IPS DF 6.9 (cell line): Measurements from ENCODE around the gene CTNNA3.
"Not testable (repeated sequence)": the region's sequence is repeated elsewhere in the genome, so short reads cannot be mapped to it uniquely, and the experiment has no call there.

Experiments used
- DNase-seq: peaks from one replicate; pipeline ENCODE4 v3.0.0-alpha.2; 2013; ENCODE audit warnings: low read depth, low spot score
- H3K27ac ChIP-seq: one replicate; pipeline ENCODE4 v1.5.1; 2013; ENCODE audit warnings: low read length, control low read depth
- H3K27me3 ChIP-seq: 2 replicates; pipeline ENCODE4 v1.6.1; 2013; ENCODE audit warnings: mild to moderate bottlenecking, low read length; ENCODE audit not compliant: control insufficient read depth, insufficient read depth
- H3K36me3 ChIP-seq: 2 replicates; pipeline ENCODE4 v1.6.1; 2013; ENCODE audit warnings: low read length; ENCODE audit not compliant: control insufficient read depth, insufficient read depth
- H3K4me1 ChIP-seq: 2 replicates; pipeline ENCODE4 v1.6.1; 2013; ENCODE audit warnings: low read length; ENCODE audit not compliant: control insufficient read depth, insufficient read depth
- H3K4me3 ChIP-seq: 2 replicates; pipeline ENCODE4 v1.5.1; 2013; ENCODE audit warnings: mild to moderate bottlenecking, low read length
- H3K9me3 ChIP-seq: 2 replicates; pipeline ENCODE4 v1.6.1; 2013; ENCODE audit warnings: low read length, inconsistent platforms; ENCODE audit not compliant: control insufficient read depth, insufficient read depth
- WGBS: extraction: QIAGEN DNeasy Blood & Tissue Kit; methylation state at CpG from one replicate; pipeline ENCODE4 v1.1.7; 2013; ENCODE audit warnings: mixed read lengths, missing lambda C conversion rate; ENCODE audit not compliant: insufficient read length, insufficient coverage; 5-methylcytosine and 5-hydroxymethylcytosine counted together

CTNNA3 gene

GRCh38 chr10:67696029-67696428 is at the start of gene CTNNA3:
Gene CTNNA3, minus strand, starts transcription at chr10:67696195.
- no peak for DNase-seq

GRCh38 chr10:67735430-67735829 is 39.4 kb upstream of the CTNNA3 start:
- no peak overlapping the region for H3K27ac ChIP-seq
- H3K4me1 ChIP-seq: no peaks in the 10 kb centered on the region
- H3K9me3 ChIP-seq: no peaks in the 10 kb centered on the region
- no peaks in the 10 kb centered on the region for H3K36me3 ChIP-seq
- H3K27me3 ChIP-seq: no peaks in the 10 kb centered on the region
- no peak overlapping the region for H3K4me3 ChIP-seq
- WGBS: no CpG with 5 or more reads among the region's 4 CpGs
- DNase-seq: no peak

More at GRCh38 chr10:67696029-67696428, at the start of gene CTNNA3:
- no peaks in the 10 kb centered on the region for H3K27me3 ChIP-seq
- no CpG with 5 or more reads among the region's 6 CpGs for WGBS
- H3K4me1 ChIP-seq: no peaks in the 10 kb centered on the region
- H3K27ac ChIP-seq: no peak within 1 kb of the TSS
- H3K9me3 ChIP-seq: no peaks in the 10 kb centered on the region
- H3K36me3 ChIP-seq: no peaks in the 10 kb centered on the region
- H3K4me3 ChIP-seq: no peak within 1 kb of the TSS

GRCh38 chr10:67733511-67733910 is 37.5 kb upstream of the CTNNA3 start:
- no peaks in the 10 kb centered on the region for H3K27me3 ChIP-seq
- no peaks in the 10 kb centered on the region for H3K36me3 ChIP-seq
- no peak overlapping the region for H3K27ac ChIP-seq
- no peaks in the 10 kb centered on the region for H3K9me3 ChIP-seq
- H3K4me1 ChIP-seq: no peaks in the 10 kb centered on the region
- no peak for DNase-seq
- WGBS: no CpG with 5 or more reads among the region's 1 CpG
- H3K4me3 ChIP-seq: no peak overlapping the region

- WGBS: no CpG with 5 or more reads among the region's 2 CpGs
- no peak for DNase-seq
Observed at GRCh38 chr10:67725567-67725966, 29.6 kb upstream of the CTNNA3 start.

GRCh38 chr10:67723601-67724000 is 27.6 kb upstream of the CTNNA3 start:
- WGBS: no CpG with 5 or more reads among the region's 6 CpGs
- Histone ChIP-seq H3K36me3 (no peaks in the 10 kb centered on the region), H3K4me1 (no peaks in the 10 kb centered on the region), H3K27ac (no peak overlapping the region), H3K27me3 (no peaks in the 10 kb centered on the region), H3K9me3 (no peaks in the 10 kb centered on the region), H3K4me3 (no peak overlapping the region)
- no peak for DNase-seq

More at GRCh38 chr10:67725567-67725966, 29.6 kb upstream of the CTNNA3 start:
- Histone ChIP-seq H3K27me3 (no peaks in the 10 kb centered on the region), H3K4me1 (no peaks in the 10 kb centered on the region), H3K4me3 (no peak overlapping the region), H3K27ac (no peak overlapping the region), H3K36me3 (no peaks in the 10 kb centered on the region), H3K9me3 (no peaks in the 10 kb centered on the region)

- Histone ChIP-seq H3K4me3 (no peak overlapping the region), H3K9me3 (no peaks in the 10 kb centered on the region), H3K36me3 (no peaks in the 10 kb centered on the region), H3K27ac (no peak overlapping the region), H3K27me3 (no peaks in the 10 kb centered on the region), H3K4me1 (no peaks in the 10 kb centered on the region)
- DNase-seq: no peak
Observed at GRCh38 chr10:67722113-67722512, 26.1 kb upstream of the CTNNA3 start.

GRCh38 chr10:67716455-67716854 is 20.5 kb upstream of the CTNNA3 start:
- H3K27me3 ChIP-seq, DNase-seq, H3K36me3 ChIP-seq, H3K27ac ChIP-seq, H3K4me3 ChIP-seq, H3K9me3 ChIP-seq, H3K4me1 ChIP-seq: not testable (repeated sequence)
- WGBS: no CpG with 5 or more reads among the region's 4 CpGs

GRCh38 chr10:67705921-67706320 is 9.9 kb upstream of the CTNNA3 start:
- Histone ChIP-seq H3K27ac (no peak overlapping the region), H3K4me3 (no peak overlapping the region), H3K27me3 (no peaks in the 10 kb centered on the region), H3K36me3 (no peaks in the 10 kb centered on the region), H3K9me3 (no peaks in the 10 kb centered on the region), H3K4me1 (no peaks in the 10 kb centered on the region; the same call in 1 of the 2 replicates)
- no peak for DNase-seq
- WGBS: no CpG with 5 or more reads among the region's 1 CpG

- DNase-seq, H3K9me3 ChIP-seq, H3K27me3 ChIP-seq, H3K36me3 ChIP-seq, H3K27ac ChIP-seq, H3K4me1 ChIP-seq, H3K4me3 ChIP-seq: not testable (repeated sequence)
- WGBS: no CpG with 5 or more reads among the region's 23 CpGs
Observed at GRCh38 chr10:67699613-67700270, 3.7 kb upstream of the CTNNA3 start.

GRCh38 chr10:67698164-67698563 is 2.2 kb upstream of the CTNNA3 start:
- no peak overlapping the region for H3K27ac ChIP-seq
- no peaks in the 10 kb centered on the region for H3K36me3 ChIP-seq
- no peaks in the 10 kb centered on the region for H3K9me3 ChIP-seq
- no peak for DNase-seq
- no peak overlapping the region for H3K4me3 ChIP-seq
- H3K4me1 ChIP-seq: no peaks in the 10 kb centered on the region
- H3K27me3 ChIP-seq: no peaks in the 10 kb centered on the region
- WGBS: no CpG with 5 or more reads among the region's 4 CpGs

- H3K36me3 ChIP-seq: no peaks in the 10 kb centered on the region
- H3K27me3 ChIP-seq: no peaks in the 10 kb centered on the region
- no peak overlapping the region for H3K27ac ChIP-seq
- no CpG with 5 or more reads among the region's 2 CpGs for WGBS
- DNase-seq: no peak
- no peak overlapping the region for H3K4me3 ChIP-seq
- H3K4me1 ChIP-seq: no peaks in the 10 kb centered on the region
- no peaks in the 10 kb centered on the region for H3K9me3 ChIP-seq
Observed at GRCh38 chr10:67697724-67698131, 1.7 kb upstream of the CTNNA3 start.
